ENCODE results near the gene IMP4.

The IMP4 gene

GRCh38 chr2:130385709-130386108 lies 43.0 kb downstream of the IMP4 start:
- Histone ChIP-seq H3K79me2 (ENCODE audit: low read length) (no peaks in the 10 kb centered on the region), H2AFZ (ENCODE audit: low read length) (no peak overlapping the region), H3K4me2 (ENCODE audit: low read depth, low read length) (peak overlapping the region; percentile 1; the same call in 1 of the 2 replicates), H3K9me3 (replicated peaks; ENCODE audit: insufficient read depth, low read length) (no peaks in the 10 kb centered on the region), H3F3A (ENCODE audit: insufficient read depth, low read length) (peaks cover 14% of the 10 kb centered on the region; the same call in 1 of the 2 replicates), H3K9ac (ENCODE audit: low read length) (no peak overlapping the region), H3K4me3 (ENCODE audit: low read length) (no peak overlapping the region), H3K9me2 (replicated peaks; ENCODE audit: insufficient read depth, low read length) (no peaks in the 10 kb centered on the region), H3K27ac (ENCODE audit: low read length) (peak overlapping the region; percentile 66; the same call in 1 of the 2 replicates), H3K36me3 (replicated peaks; ENCODE audit: insufficient read depth, low read length) (no peaks in the 10 kb centered on the region), H3K4me1 (ENCODE audit: low read length) (peaks cover 17% of the 10 kb centered on the region), H4K20me1 (ENCODE audit: insufficient read depth, low read length) (no peaks in the 10 kb centered on the region), H3K27me3 (replicated peaks; ENCODE audit: insufficient read depth, low read length) (no peaks in the 10 kb centered on the region)
- TF ChIP-seq CTCF (IDR thresholded peaks at IDR 0.05; ENCODE audit: low read length) (no peak), EZH2phosphoT487 (IDR thresholded peaks at IDR 0.05; ENCODE audit: low read length) (no peak), EZH2 (optimal IDR thresholded peaks at IDR 0.05; ENCODE audit: low read depth, low read length) (no peak)
- peak; percentile 53 for DNase-seq

DNA sequence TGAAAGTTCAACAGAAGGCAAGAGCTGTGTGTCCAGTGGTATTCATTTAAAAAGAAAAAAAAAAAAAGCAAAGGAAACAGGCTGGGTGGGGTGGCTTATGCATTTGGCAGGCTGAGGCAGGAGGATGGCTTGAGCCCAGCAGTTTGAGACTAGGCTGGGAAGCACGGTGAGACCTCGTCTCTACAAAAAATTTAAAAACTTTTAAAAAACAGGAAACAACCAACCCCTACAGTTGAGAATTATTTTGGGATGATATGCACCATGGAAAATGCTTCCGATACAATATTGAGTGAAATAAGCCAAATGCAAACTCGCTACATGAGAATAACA lies 44.3 kb downstream of the IMP4 start:
- peaks cover 14% of the 10 kb centered on the region; the same call in 1 of the 2 replicates for H3F3A ChIP-seq (ENCODE audit: insufficient read depth, low read length)
- H2AFZ ChIP-seq (ENCODE audit: low read length), result no peak overlapping the region
- H3K9me3 ChIP-seq (replicated peaks; ENCODE audit: insufficient read depth, low read length), result no peaks in the 10 kb centered on the region

DNA sequence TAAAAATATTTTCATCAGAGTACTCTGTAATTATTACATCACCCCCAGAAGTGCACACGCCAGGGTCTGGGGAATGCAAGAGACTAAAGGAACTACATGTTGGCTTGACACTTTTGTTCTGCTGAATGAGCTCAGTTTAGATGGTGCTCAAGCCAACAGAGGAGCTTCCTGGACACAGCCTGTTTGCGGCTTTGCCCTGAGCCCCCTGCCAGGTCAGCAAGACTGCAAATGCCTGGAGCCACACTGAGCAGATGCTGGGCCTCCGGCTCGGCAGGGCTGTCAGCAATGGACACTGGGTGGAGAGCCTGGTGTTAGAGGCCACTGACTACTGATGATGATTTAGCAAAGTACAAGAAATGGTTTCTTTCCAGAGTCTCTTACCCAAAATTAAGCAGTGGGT lies 45.1 kb downstream of the IMP4 start:
- no peak for TF ChIP-seq EZH2 (optimal IDR thresholded peaks at IDR 0.05; ENCODE audit: low read depth, low read length)
- Histone ChIP-seq H3F3A (ENCODE audit: insufficient read depth, low read length) (peaks cover 14% of the 10 kb centered on the region; the same call in 1 of the 2 replicates), H2AFZ (ENCODE audit: low read length) (no peak overlapping the region), H3K27me3 (replicated peaks; ENCODE audit: insufficient read depth, low read length) (no peaks in the 10 kb centered on the region), H3K9ac (ENCODE audit: low read length) (no peak overlapping the region), H3K4me3 (ENCODE audit: low read length) (no peak overlapping the region), H3K4me2 (ENCODE audit: low read depth, low read length) (no peak overlapping the region), H4K20me1 (ENCODE audit: insufficient read depth, low read length) (no peaks in the 10 kb centered on the region), H3K27ac (ENCODE audit: low read length) (no peak overlapping the region), H3K79me2 (ENCODE audit: low read length) (no peaks in the 10 kb centered on the region), H3K9me3 (replicated peaks; ENCODE audit: insufficient read depth, low read length) (no peaks in the 10 kb centered on the region), H3K9me2 (replicated peaks; ENCODE audit: insufficient read depth, low read length) (no peaks in the 10 kb centered on the region), H3K36me3 (replicated peaks; ENCODE audit: insufficient read depth, low read length) (no peaks in the 10 kb centered on the region), H3K4me1 (ENCODE audit: low read length) (peaks cover 17% of the 10 kb centered on the region)
- DNase-seq, result no peak

More for the DNA sequence above, 44.3 kb downstream of the IMP4 start:
- TF ChIP-seq CTCF (IDR thresholded peaks at IDR 0.05; ENCODE audit: low read length), result no peak
- no peak for TF ChIP-seq EZH2 (optimal IDR thresholded peaks at IDR 0.05; ENCODE audit: low read depth, low read length)
- no peak for TF ChIP-seq EZH2phosphoT487 (IDR thresholded peaks at IDR 0.05; ENCODE audit: low read length)
- Histone ChIP-seq H3K4me3 (ENCODE audit: low read length) (no peak overlapping the region), H3K36me3 (replicated peaks; ENCODE audit: insufficient read depth, low read length) (no peaks in the 10 kb centered on the region), H3K27ac (ENCODE audit: low read length) (no peak overlapping the region), H3K4me1 (ENCODE audit: low read length) (peaks cover 17% of the 10 kb centered on the region), H3K9me2 (replicated peaks; ENCODE audit: insufficient read depth, low read length) (no peaks in the 10 kb centered on the region), H3K27me3 (replicated peaks; ENCODE audit: insufficient read depth, low read length) (no peaks in the 10 kb centered on the region), H3K4me2 (ENCODE audit: low read depth, low read length) (no peak overlapping the region), H3K9ac (ENCODE audit: low read length) (no peak overlapping the region), H3K79me2 (ENCODE audit: low read length) (no peaks in the 10 kb centered on the region), H4K20me1 (ENCODE audit: insufficient read depth, low read length) (no peaks in the 10 kb centered on the region)
- DNase-seq, result no peak

GRCh38 chr2:130388221-130388907 lies 45.7 kb downstream of the IMP4 start:
- H3K4me3 ChIP-seq (ENCODE audit: low read length), result no peak overlapping the region
- TF ChIP-seq EZH2phosphoT487 (IDR thresholded peaks at IDR 0.05; ENCODE audit: low read length) (no peak), EZH2 (optimal IDR thresholded peaks at IDR 0.05; ENCODE audit: low read depth, low read length) (no peak), CTCF (IDR thresholded peaks at IDR 0.05; ENCODE audit: low read length) (no peak)
- no peak overlapping the region for H3K27ac ChIP-seq (ENCODE audit: low read length)
- H3K4me2 ChIP-seq (ENCODE audit: low read depth, low read length), result no peak overlapping the region
- H4K20me1 ChIP-seq (ENCODE audit: insufficient read depth, low read length), result no peaks in the 10 kb centered on the region
- H3K9ac ChIP-seq (ENCODE audit: low read length), result no peak overlapping the region
- no peaks in the 10 kb centered on the region for H3K79me2 ChIP-seq (ENCODE audit: low read length)
- no peaks in the 10 kb centered on the region for H3K9me3 ChIP-seq (replicated peaks; ENCODE audit: insufficient read depth, low read length)
- no peaks in the 10 kb centered on the region for H3K9me2 ChIP-seq (replicated peaks; ENCODE audit: insufficient read depth, low read length)
- peaks cover 14% of the 10 kb centered on the region; the same call in 1 of the 2 replicates for H3F3A ChIP-seq (ENCODE audit: insufficient read depth, low read length)
- peaks cover 22% of the 10 kb centered on the region for H3K4me1 ChIP-seq (ENCODE audit: low read length)
- no peaks in the 10 kb centered on the region for H3K27me3 ChIP-seq (replicated peaks; ENCODE audit: insufficient read depth, low read length)
- no peak for DNase-seq
- H2AFZ ChIP-seq (ENCODE audit: low read length), result no peak overlapping the region
- no peaks in the 10 kb centered on the region for H3K36me3 ChIP-seq (replicated peaks; ENCODE audit: insufficient read depth, low read length)
